SJSA1 (cell line): Measurements from ENCODE around the gene PLA2G5. TPM values are rescaled to one million over a fixed set of nuclear protein-coding genes. Genes with fewer than 3 reads are reported as not detected.
"Not testable (repeated sequence)": the region's sequence is repeated elsewhere in the genome, so short reads cannot be mapped to it uniquely, and the experiment has no call there.

Experiments
- DNase-seq, 2 experiments: peaks; one replicate each; pipeline ENCODE4 v3.0.0-alpha.2; 2015 to 2020; ENCODE audit warnings: low spot score in 2 of 2, low read depth in 1 of 2
- H3K27ac ChIP-seq: fragments of 250-450 bp; sonication (Bioruptor Pico); 2 replicates; pipeline ENCODE4 v1.5.1; 2020; ENCODE audit warnings: mild to moderate bottlenecking, moderate library complexity
- H3K27me3 ChIP-seq: fragments of 250-450 bp; sonication (Bioruptor Pico); replicated peaks from 2 replicates; pipeline ENCODE4 v1.5.1; 2020; ENCODE audit warnings: mild to moderate bottlenecking, moderate library complexity
- H3K36me3 ChIP-seq: fragments of 250-450 bp; sonication (Bioruptor Pico); 2 replicates; pipeline ENCODE4 v1.5.1; 2020; ENCODE audit warnings: mild to moderate bottlenecking
- H3K4me1 ChIP-seq: fragments of 250-450 bp; sonication (Bioruptor Pico); replicated peaks from 2 replicates; pipeline ENCODE4 v1.6.1; 2021; ENCODE audit warnings: mild to moderate bottlenecking
- H3K4me3 ChIP-seq: fragments of 250-450 bp; sonication (Bioruptor Pico); 2 replicates; pipeline ENCODE4 v1.5.1; 2020; ENCODE audit warnings: mild to moderate bottlenecking
- H3K9me3 ChIP-seq: fragments of 250-450 bp; sonication (Bioruptor Pico); replicated peaks from 2 replicates; pipeline ENCODE4 v1.5.1; 2020; ENCODE audit warnings: mild to moderate bottlenecking
- total RNA-seq: library from RNA; depleted of rRNA; stranded (reverse); fragments of >200 nt; shearing (Covaris generic); gene quantifications from 2 replicates; pipeline ENCODE4 v1.2.3, GENCODE V29; 2014

The PLA2G5 gene
- total RNA-seq, 1 experiment from 2014 or later: not detected

DNA sequence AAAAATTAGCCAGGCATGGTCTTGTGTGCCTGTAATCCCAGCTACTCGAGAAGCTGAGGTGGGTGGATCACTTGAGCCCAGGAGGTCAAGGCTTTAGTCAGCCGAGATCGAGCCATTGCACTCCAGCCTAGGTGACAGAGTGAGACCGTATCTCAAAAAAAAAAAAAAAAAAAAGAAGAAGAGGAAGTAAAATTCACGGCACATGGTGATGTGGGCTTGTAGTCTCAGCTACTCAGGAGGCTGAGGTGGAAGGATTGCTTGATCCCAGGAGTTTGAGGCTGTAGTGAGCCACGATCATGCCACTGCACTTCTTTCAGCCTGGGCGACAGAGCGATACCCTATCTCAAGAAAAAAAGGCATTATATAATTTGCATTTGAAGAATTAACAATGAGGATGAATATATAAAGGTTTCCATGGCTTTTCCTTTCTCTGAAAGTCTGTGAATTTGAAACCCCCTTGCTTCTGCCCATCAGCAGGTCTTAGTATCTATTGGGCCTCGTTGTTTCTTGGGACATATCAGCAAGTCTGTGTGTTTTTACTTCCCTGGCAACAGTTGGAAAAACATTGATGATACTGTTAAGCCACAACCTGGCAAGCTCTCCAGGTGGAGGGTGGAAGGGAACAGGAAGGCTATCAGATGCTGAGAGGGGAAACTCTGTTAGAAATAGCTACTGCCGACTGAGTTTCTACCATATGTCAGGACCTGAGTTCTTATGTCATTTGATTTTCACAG, 53.9 kb downstream of the PLA2G5 start:
- H3K36me3 ChIP-seq: no peaks in the 10 kb centered on the region
- no peaks in the 10 kb centered on the region for H3K9me3 ChIP-seq

GRCh38 chr1:20124456-20125057, 54.6 kb downstream of the PLA2G5 start:
- Histone ChIP-seq H3K27ac (no peak overlapping the region), H3K27me3 (peaks cover 15% of the 10 kb centered on the region; the same call in 1 of the 2 replicates), H3K9me3 (no peaks in the 10 kb centered on the region), H3K36me3 (no peaks in the 10 kb centered on the region), H3K4me1 (no peaks in the 10 kb centered on the region), H3K4me3 (no peak overlapping the region)
- DNase-seq: peak; percentile 48 to 67

More for the DNA sequence above, 53.9 kb downstream of the PLA2G5 start:
- Histone ChIP-seq H3K4me1 (no peaks in the 10 kb centered on the region), H3K27ac (no peak overlapping the region), H3K4me3 (no peak overlapping the region), H3K27me3 (peaks cover 15% of the 10 kb centered on the region; the same call in 1 of the 2 replicates)
- no peak for DNase-seq

GRCh38 chr1:20125100-20125499, 55.1 kb downstream of the PLA2G5 start:
- Histone ChIP-seq H3K4me3 (no peak overlapping the region), H3K4me1 (no peaks in the 10 kb centered on the region), H3K36me3 (no peaks in the 10 kb centered on the region), H3K27me3 (peaks cover 15% of the 10 kb centered on the region; the same call in 1 of the 2 replicates), H3K27ac (no peak overlapping the region), H3K9me3 (no peaks in the 10 kb centered on the region)
- no peak for DNase-seq

DNA sequence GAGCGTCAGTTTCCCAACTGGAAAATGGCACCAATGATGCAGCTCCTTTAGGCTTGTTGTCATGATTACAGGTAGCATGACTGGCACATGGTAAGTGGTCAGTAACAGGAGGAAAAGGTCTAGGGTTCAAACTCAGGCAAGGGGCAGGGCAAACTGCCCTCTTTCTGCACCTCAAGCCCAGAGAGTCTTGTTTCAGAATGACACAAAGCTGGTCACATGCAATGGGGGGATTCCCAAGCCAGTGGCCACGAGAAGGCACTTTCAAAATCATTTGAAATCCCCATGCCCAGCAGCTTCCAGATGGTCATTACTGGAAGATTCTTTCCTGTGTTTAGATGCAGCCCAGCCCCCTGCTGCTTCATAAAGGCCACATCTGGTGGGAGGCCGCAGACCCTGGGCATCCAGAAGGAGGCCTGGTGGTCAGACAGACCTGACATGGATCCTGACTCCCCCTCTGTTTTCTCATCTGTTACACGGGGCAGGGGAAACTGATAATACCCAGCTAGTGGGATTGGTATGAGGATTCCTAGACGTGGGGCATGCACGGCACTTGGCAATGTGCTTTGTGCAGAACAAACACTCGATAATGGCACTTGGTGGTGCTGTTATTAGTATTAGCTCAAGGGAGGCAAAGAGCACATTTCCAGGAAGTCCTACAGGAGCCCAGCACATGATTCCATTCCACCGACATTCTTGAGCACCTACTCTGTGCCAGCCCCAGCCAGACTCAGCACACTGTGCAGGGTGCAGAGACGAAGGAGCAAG, 56.2 kb downstream of the PLA2G5 start:
- Histone ChIP-seq H3K27me3 (peaks cover 11% of the 10 kb centered on the region; the same call in 1 of the 2 replicates), H3K4me1 (no peaks in the 10 kb centered on the region), H3K27ac (no peak overlapping the region), H3K9me3 (no peaks in the 10 kb centered on the region), H3K36me3 (no peaks in the 10 kb centered on the region), H3K4me3 (no peak overlapping the region)
- no peak for DNase-seq

DNA sequence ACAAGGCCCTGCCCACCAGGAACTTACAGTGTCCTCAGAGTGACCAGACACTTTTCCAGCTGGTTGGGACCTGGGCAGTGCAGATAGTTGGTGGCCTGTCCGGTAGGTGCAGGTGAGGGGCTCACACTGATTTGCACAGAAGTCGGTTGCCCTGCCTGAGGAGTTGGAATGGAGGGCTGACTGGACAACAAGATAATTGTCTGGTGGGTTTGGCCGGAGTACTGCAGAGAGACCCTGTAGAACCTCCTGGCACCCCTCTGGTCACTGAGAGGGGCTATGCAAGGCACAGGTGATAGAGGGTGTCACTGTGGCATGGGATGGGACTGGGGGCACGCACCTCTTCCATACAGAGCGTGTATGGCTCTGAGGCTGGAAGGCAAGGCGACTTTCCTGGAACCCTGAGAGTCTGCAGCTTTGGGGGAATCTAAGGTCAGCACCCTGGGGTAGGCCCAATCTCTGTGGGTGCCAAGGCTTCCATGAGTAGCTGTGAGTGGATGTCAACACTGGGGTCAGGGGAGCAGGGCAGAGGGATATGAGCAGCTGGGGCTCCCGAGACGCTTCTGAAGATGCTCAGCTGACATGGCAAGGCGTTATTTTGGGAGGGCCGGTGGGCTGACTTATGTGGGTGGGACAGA, 56.9 kb downstream of the PLA2G5 start:
- DNase-seq: no peak
- Histone ChIP-seq H3K36me3 (no peaks in the 10 kb centered on the region), H3K4me1 (no peaks in the 10 kb centered on the region), H3K27me3 (peaks cover 8% of the 10 kb centered on the region; the same call in 1 of the 2 replicates), H3K4me3 (no peak overlapping the region), H3K27ac (no peak overlapping the region), H3K9me3 (no peaks in the 10 kb centered on the region)

DNA sequence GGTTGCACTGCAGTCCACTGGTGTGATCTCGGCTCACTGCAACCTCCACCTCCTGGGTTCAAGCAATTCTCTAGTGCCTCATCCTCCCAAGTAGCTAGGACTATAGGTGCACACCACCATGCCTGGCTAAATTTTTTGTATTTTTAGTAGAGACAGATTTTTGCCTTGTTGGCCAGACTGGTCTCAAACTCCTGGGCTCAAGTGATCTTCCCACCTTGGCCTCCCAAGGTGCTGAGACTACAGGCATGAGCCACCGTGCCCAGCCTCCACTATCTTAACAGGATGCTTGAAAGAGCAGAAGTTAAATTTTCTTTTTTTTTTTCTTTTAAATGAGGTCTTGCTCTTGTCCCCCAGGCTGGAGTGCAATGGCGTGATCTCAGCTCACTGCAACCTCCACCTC, 60.5 kb downstream of the PLA2G5 start:
- not testable (repeated sequence) for H3K4me3 ChIP-seq, H3K36me3 ChIP-seq, H3K9me3 ChIP-seq

GRCh38 chr1:20134995-20135394, 65.0 kb downstream of the PLA2G5 start:
- Histone ChIP-seq H3K9me3 (no peaks in the 10 kb centered on the region), H3K4me1 (no peaks in the 10 kb centered on the region), H3K4me3 (no peak overlapping the region), H3K27ac (no peak overlapping the region), H3K27me3 (no peaks in the 10 kb centered on the region), H3K36me3 (no peaks in the 10 kb centered on the region)
- no peak for DNase-seq

More for the DNA sequence above, 60.5 kb downstream of the PLA2G5 start:
- not testable (repeated sequence) for H3K27me3 ChIP-seq, H3K27ac ChIP-seq, DNase-seq, H3K4me1 ChIP-seq

DNA sequence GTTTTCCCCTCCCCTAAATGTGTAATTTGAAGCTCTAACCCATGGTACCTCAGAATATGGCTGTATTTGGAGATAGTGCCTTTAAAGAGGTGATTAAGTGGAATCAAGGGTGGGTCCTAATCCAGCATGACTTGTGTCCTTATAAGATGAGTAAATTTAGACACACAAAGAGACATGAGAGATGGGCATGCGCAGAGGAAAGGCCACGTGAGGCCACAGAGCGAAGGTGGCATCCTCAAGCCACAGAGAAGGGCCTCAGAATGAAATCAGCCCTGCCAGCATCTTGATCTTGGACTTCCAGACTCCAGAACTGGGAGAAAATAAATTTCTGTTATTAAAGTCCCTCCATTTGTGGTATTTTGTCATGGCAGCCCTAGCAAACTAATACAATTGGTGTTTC, 66.3 kb downstream of the PLA2G5 start:
- H3K9me3 ChIP-seq: no peaks in the 10 kb centered on the region
- no peak overlapping the region for H3K4me3 ChIP-seq
- no peak for DNase-seq
- H3K27ac ChIP-seq: no peak overlapping the region
- no peaks in the 10 kb centered on the region; the same call in 1 of the 2 replicates for H3K27me3 ChIP-seq
- H3K36me3 ChIP-seq: no peaks in the 10 kb centered on the region
- H3K4me1 ChIP-seq: no peaks in the 10 kb centered on the region

DNA sequence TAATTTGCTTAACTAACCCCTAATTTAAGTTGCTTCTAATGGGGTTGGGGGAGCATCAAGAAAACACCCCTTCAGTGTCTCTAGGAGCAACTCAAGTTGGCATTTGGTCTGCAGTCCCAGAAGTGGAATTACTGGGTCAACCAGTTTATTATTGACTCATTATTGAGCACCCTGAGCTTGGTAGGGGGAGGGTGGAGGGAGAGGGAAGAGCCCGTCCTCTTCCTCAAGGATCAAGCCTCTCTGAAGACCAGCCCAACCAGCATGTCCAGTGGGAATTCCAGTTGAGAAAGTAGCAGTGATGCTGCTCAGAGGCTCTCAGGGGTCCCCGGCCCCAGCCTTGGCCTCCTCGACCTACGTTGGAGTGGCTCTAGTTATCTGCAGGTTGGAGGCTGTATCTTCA, 67.1 kb downstream of the PLA2G5 start:
- Histone ChIP-seq H3K27ac (no peak overlapping the region), H3K36me3 (no peaks in the 10 kb centered on the region), H3K9me3 (no peaks in the 10 kb centered on the region), H3K4me3 (no peak overlapping the region), H3K4me1 (no peaks in the 10 kb centered on the region), H3K27me3 (no peaks in the 10 kb centered on the region; the same call in 1 of the 2 replicates)
- DNase-seq: no peak

- no peak for DNase-seq
- H3K36me3 ChIP-seq: no peaks in the 10 kb centered on the region
These were observed 67.6 kb downstream of the PLA2G5 start for GRCh38 chr1:20137604-20138003.

GRCh38 chr1:20138346-20138745, 68.4 kb downstream of the PLA2G5 start:
- no peaks in the 10 kb centered on the region; the same call in 1 of the 2 replicates for H3K27me3 ChIP-seq
- no peaks in the 10 kb centered on the region for H3K4me1 ChIP-seq
- no peak overlapping the region for H3K4me3 ChIP-seq
- H3K36me3 ChIP-seq: no peaks in the 10 kb centered on the region
- H3K27ac ChIP-seq: no peak overlapping the region
- DNase-seq: no peak
- H3K9me3 ChIP-seq: no peaks in the 10 kb centered on the region

More at GRCh38 chr1:20137604-20138003, 67.6 kb downstream of the PLA2G5 start:
- H3K4me1 ChIP-seq: no peaks in the 10 kb centered on the region
- no peaks in the 10 kb centered on the region; the same call in 1 of the 2 replicates for H3K27me3 ChIP-seq
- no peak overlapping the region for H3K4me3 ChIP-seq
- no peaks in the 10 kb centered on the region for H3K9me3 ChIP-seq
- no peak overlapping the region for H3K27ac ChIP-seq

GRCh38 chr1:20138961-20139550, 69.1 kb downstream of the PLA2G5 start, which contains the start of gene PLA2G2F:
Gene PLA2G2F (plus strand): TSS chr1:20139323. CDS start chr1:20139428, 105 bp downstream.
- no peak for DNase-seq
- H3K4me1 ChIP-seq: no peaks in the 10 kb centered on the region
- no peak within 1 kb of the TSS for H3K27ac ChIP-seq
- no peaks in the 10 kb centered on the region for H3K36me3 ChIP-seq
- no peak within 1 kb of the TSS for H3K4me3 ChIP-seq
- H3K27me3 ChIP-seq: no peaks in the 10 kb centered on the region; the same call in 1 of the 2 replicates
- H3K9me3 ChIP-seq: no peaks in the 10 kb centered on the region
